HepG2 (cell line): ENCODE results near the gene FNIP2. TPM values are rescaled to one million over a fixed set of nuclear protein-coding genes. Genes with fewer than 3 reads are reported as not detected.

Experiments used
- ATAC-seq: fragments of 200-7000 bp; cut with Tn5 transposase; 3 replicates; pipeline ENCODE4 v1.9.1; 2020; ENCODE audit warnings: mild to moderate bottlenecking, moderate library complexity
- BruUV-seq: library from RNA; stranded (reverse); fragments of 400-500 nt; replicated peaks from 2 replicates; lab custom pipeline; 2021; lab: Mats Ljungman, UMichigan
- CTCF ChIA-PET: fragments of 300-600 bp; formaldehyde crosslinking; extraction: SDS; loops from one replicate; lab custom pipeline; 2021; ENCODE audit warnings: low total read pairs, inconsistent platforms, low intra/inter-chr PET ratio; lab: Yijun Ruan, JAX
- POLR2A ChIA-PET: fragments of 350-600 bp; sonication (Branson Sonifier 250); formaldehyde crosslinking; loops from one replicate; lab custom pipeline; 2020; ENCODE audit warnings: antibody characterized with exemption, inconsistent platforms; lab: Yijun Ruan, JAX
- DNase-seq: peaks from one replicate; pipeline ENCODE4 v3.0.0-alpha.2; 2015; ENCODE audit warnings: low spot score
- FAIRE-seq: peaks from 3 replicates; lab custom pipeline; 2011; peaks lifted over from hg19 to GRCh38; lab: Jason Lieb, UNC
- H2AFZ ChIP-seq: one replicate; pipeline ENCODE4 v1.6.1; 2011; ENCODE audit warnings: low read length, inconsistent platforms
- H3K27ac ChIP-seq: fragments of 300-600 bp; 3 replicates; pipeline ENCODE4 v1.8.0; 2011; ENCODE audit warnings: mixed run types, mild to moderate bottlenecking, mixed read lengths, low read length, inconsistent platforms; ENCODE audit not compliant: insufficient read depth; ENCODE audit errors: extremely low read length
- H3K27me3 ChIP-seq, 2 experiments: fragments of 200-600 bp in 1 of 2; 2 replicates in 1 of 2; 3 replicates in 1 of 2; pipeline versions ENCODE4 v1.6.0 to v1.8.0; 2011; ENCODE audit warnings: low read length in 2 of 2, mild to moderate bottlenecking in 2 of 2, moderate library complexity in 2 of 2, inconsistent platforms in 1 of 2; ENCODE audit not compliant: insufficient read depth in 2 of 2, control insufficient read depth in 1 of 2
- H3K36me3 ChIP-seq, 2 experiments: fragments of 200-600 bp in 1 of 2; replicated peaks in 1 of 2; 2 replicates in 1 of 2; 3 replicates in 1 of 2; pipeline versions ENCODE4 v1.5.1 to v1.8.0; 2011; ENCODE audit warnings: low read length in 2 of 2, inconsistent platforms in 1 of 2; ENCODE audit not compliant: insufficient read depth in 2 of 2, control insufficient read depth in 1 of 2
- H3K4me1 ChIP-seq: 2 replicates; pipeline ENCODE4 v1.5.1; 2012; ENCODE audit warnings: low read length, inconsistent platforms; ENCODE audit not compliant: insufficient read depth
- H3K4me2 ChIP-seq: 2 replicates; pipeline ENCODE4 v1.6.0; 2011; ENCODE audit warnings: low read depth, low read length, inconsistent platforms
- H3K4me3 ChIP-seq, 3 experiments: fragments of 200-600 bp in 1 of 3; sonication (generic), shearing (Covaris generic) in 1 of 3; replicated peaks in 1 of 3; 2 replicates each; pipeline ENCODE4 v1.5.1; 2011 to 2016; ENCODE audit warnings: low read length in 3 of 3, inconsistent platforms in 2 of 3, low read depth in 2 of 3, mild to moderate bottlenecking in 2 of 3, control low read depth in 1 of 3, mixed read lengths in 1 of 3; ENCODE audit not compliant: insufficient read depth in 1 of 3
- H3K79me2 ChIP-seq: one replicate; pipeline ENCODE4 v1.6.1; 2011; ENCODE audit warnings: low read length, inconsistent platforms; ENCODE audit not compliant: insufficient read depth
- H3K9ac ChIP-seq: 2 replicates; pipeline ENCODE4 v1.6.0; 2011; ENCODE audit warnings: mild to moderate bottlenecking, low read depth, low read length, inconsistent platforms; ENCODE audit not compliant: insufficient read depth
- H3K9me3 ChIP-seq: 2 replicates; pipeline ENCODE4 v1.5.1; 2012; ENCODE audit warnings: mild to moderate bottlenecking, low read length
- H4K20me1 ChIP-seq: 2 replicates; pipeline ENCODE4 v1.6.0; 2011; ENCODE audit warnings: inconsistent platforms, mild to moderate bottlenecking, low read length, moderate library complexity; ENCODE audit not compliant: insufficient read depth
- ARID5B ChIP-seq: IDR thresholded peaks from 2 replicates; pipeline ENCODE4 v1.4.0; 2020; ENCODE audit warnings: mild to moderate bottlenecking, missing genetic modification reagents
- FOSL2 ChIP-seq: sonication (generic); formaldehyde crosslinking; IDR thresholded peaks from 2 replicates; pipeline ENCODE4 v1.4.0; 2020; ENCODE audit warnings: missing genetic modification reagents
- FOXA1 ChIP-seq, 2 experiments: fragments of 450-650 bp in 1 of 2; sonication (generic) in 1 of 2; formaldehyde crosslinking in 1 of 2; IDR thresholded peaks; 2 replicates each; pipeline versions ENCODE4 v1.4.0 to v1.6.1; 2016 to 2020; ENCODE audit warnings: missing genetic modification reagents in 1 of 2
- MED1 ChIP-seq: sonication (generic); formaldehyde crosslinking; IDR thresholded peaks from 2 replicates; pipeline ENCODE4 v1.4.0; 2020; ENCODE audit warnings: missing genetic modification reagents
- NFIC ChIP-seq: IDR thresholded peaks from 2 replicates; pipeline ENCODE4 v1.6.1; 2012; ENCODE audit warnings: mild to moderate bottlenecking, low read length, inconsistent platforms
- PATZ1 ChIP-seq: sonication (generic); formaldehyde crosslinking; IDR thresholded peaks from 2 replicates; pipeline ENCODE4 v1.4.0; 2020; ENCODE audit warnings: missing genetic modification reagents
- RCOR2 ChIP-seq: IDR thresholded peaks from 2 replicates; pipeline ENCODE4 v1.6.1; 2016; ENCODE audit warnings: missing biosample characterization, missing genetic modification reagents
- SMAD3 ChIP-seq: sonication (generic); formaldehyde crosslinking; IDR thresholded peaks from 2 replicates; pipeline ENCODE4 v1.4.0; 2020; ENCODE audit warnings: missing genetic modification reagents
- ZNF451 ChIP-seq: sonication (generic); formaldehyde crosslinking; IDR thresholded peaks from 2 replicates; pipeline ENCODE4 v1.5.0; 2020; ENCODE audit warnings: mild to moderate bottlenecking, missing genetic modification reagents
- WGBS: methylation state at CpG from one replicate; pipeline ENCODE4 v1.1.6; 2017; ENCODE audit warnings: low lambda C conversion rate; 5-methylcytosine and 5-hydroxymethylcytosine counted together
- in situ Hi-C: cut with HindIII; loops from 2 replicates; pipeline ENCODE4 v1.10.0; 2017; ENCODE audit warnings: low pct_unique_long_range_greater_than_20kb; ENCODE audit not compliant: extremely low pct_ligation_motif_present
- intact Hi-C: fragments of 100-400 bp; cut with micrococcal nuclease; formaldehyde crosslinking; loops from one replicate; pipeline ENCODE4 v1.10.0; 2022; ENCODE audit not compliant: unreplicated experiment
- polyA plus RNA-seq, 8 experiments: library from polyadenylated mRNA; depleted of rRNA in 3 of 8; stranded (reverse) in 7 of 8; unstranded in 1 of 8; fragments of >200 nt; fragmentation: Illumina TruSeq in 4 of 8; extraction: Trizol in 4 of 8; gene quantifications; 2 replicates each; pipeline versions ENCODE4 v1.2.1 to v1.2.3, GENCODE V29; 2011 to 2016; ENCODE audit warnings: low read depth in 4 of 8, missing spikeins in 1 of 8, mixed read lengths in 1 of 8; ENCODE audit not compliant: insufficient read depth in 1 of 8
- total RNA-seq, 5 experiments: library from RNA; depleted of rRNA; stranded (reverse); fragments of >200 nt; fragmentation: Illumina TruSeq; extraction: Trizol; gene quantifications; 2 replicates each; pipeline ENCODE4 v1.2.3, GENCODE V29; 2016; ENCODE audit warnings: low read depth in 1 of 5

Gene FNIP2
- total and polyA plus RNA-seq, 2 of the 13 experiments (the other 11 are each of a cell fraction or from before 2014, with no cell fraction given): 15.5 to 21.0 TPM

GRCh38 chr4:158817562-158818296, 48.9 kb downstream of the FNIP2 start (continued):
- TF ChIP-seq ARID5B (CRISPR knock-in tag) (peak; percentile 14; the same call in 1 of the 2 replicates), SMAD3 (no peak), RCOR2 (CRISPR knock-in tag) (0 out of 2 replicates have a peak, but pooled peaks have one; percentile 21), ZNF451 (CRISPR knock-in tag) (no peak)

- no peak for ATAC-seq
- Histone ChIP-seq H3K36me3 (peaks cover 0 to 1% of the 10 kb centered on the region in 2 experiments; a peak in 1 of 5 replicates), H3K79me2 (peaks cover 62% of the 10 kb centered on the region), H3K4me1 (peaks cover 95% of the 10 kb centered on the region), H3K27ac (peak overlapping the region; percentile 65)
- in situ Hi-C loops: no loop called here
- CTCF ChIA-PET: no interaction called here
- no TSS peak for BruUV-seq
- FAIRE-seq: no peak
- TF ChIP-seq FOXA1 (IDR thresholded peaks at IDR 0.05): no peak
- TF ChIP-seq FOXA1 (CRISPR knock-in tag; IDR thresholded peaks at IDR 0.05): 0 out of 2 replicates have a peak, but pooled peaks have one; percentile 19
- no peak for TF ChIP-seq PATZ1
- peak; percentile 21; the same call in 1 of the 2 replicates for TF ChIP-seq NFIC
- TF ChIP-seq FOSL2: peak; percentile 49
- TF ChIP-seq MED1 (CRISPR knock-in tag): 0 out of 2 replicates have a peak, but pooled peaks have one; percentile 13
- TF ChIP-seq, all 625 proteins: peak for 4
- no peak overlapping the region for H2AFZ ChIP-seq
- 89% methylated on average over 2 of the region's 2 CpGs for WGBS
- intact Hi-C loops: no loop called here
- no peak overlapping the region for H3K9ac ChIP-seq
- POLR2A ChIA-PET: no interaction called here
- H3K9me3 ChIP-seq: no peaks in the 10 kb centered on the region
- H3K4me3 ChIP-seq: no peak overlapping the region
- H4K20me1 ChIP-seq: no peaks in the 10 kb centered on the region
- DNase-seq: no peak
- H3K27me3 ChIP-seq: no peaks in the 10 kb centered on the region
- no peak overlapping the region; the same call in 1 of the 2 replicates for H3K4me2 ChIP-seq
Observed at GRCh38 chr4:158818560-158819140, 49.8 kb downstream of the FNIP2 start.
